Neural crest cell (in vitro differentiated cells): ENCODE data around the gene CNP. TPM values are rescaled to one million over a fixed set of nuclear protein-coding genes. Genes with fewer than 3 reads are reported as not detected.

ENCODE experiments used
- DNase-seq: peaks from one replicate; pipeline ENCODE4 v3.0.0; 2021; ENCODE audit warnings: low read depth, mixed read lengths, low spot score
- H3K27ac Mint-ChIP-seq: one replicate; pipeline ENCODE4 v1.8.0; 2021; ENCODE audit warnings: mild to moderate bottlenecking, mixed read lengths; ENCODE audit not compliant: unreplicated experiment
- H3K27me3 Mint-ChIP-seq: 2 replicates; pipeline ENCODE4 v1.8.0; 2021; ENCODE audit warnings: low read depth, mild to moderate bottlenecking, mixed read lengths
- H3K36me3 Mint-ChIP-seq: 2 replicates; pipeline ENCODE4 v1.8.0; 2021; ENCODE audit warnings: low read depth, mild to moderate bottlenecking, mixed read lengths
- H3K4me1 Mint-ChIP-seq: 2 replicates; pipeline ENCODE4 v1.8.0; 2021; ENCODE audit warnings: mixed read lengths
- H3K4me3 Mint-ChIP-seq: one replicate; pipeline ENCODE4 v1.8.0; 2021; ENCODE audit warnings: mild to moderate bottlenecking, mixed read lengths
- H3K9me3 Mint-ChIP-seq: 2 replicates; pipeline ENCODE4 v1.8.0; 2021; ENCODE audit warnings: mixed read lengths
- CTCF ChIP-seq: fragments of 200-600 bp; sonication (generic); conservative IDR thresholded peaks from 2 replicates; pipeline ENCODE4 v1.5.0; 2021; ENCODE audit warnings: antibody characterized with exemption, mild to moderate bottlenecking
- total RNA-seq: library from RNA; stranded (reverse); gene quantifications from 2 replicates; pipeline ENCODE4 v1.2.1, GENCODE V29; 2021

The CNP gene
- total RNA-seq, 1 donor from 2014 or later: 213 TPM

- no peak overlapping the region for H3K27ac Mint-ChIP-seq
- no peak for DNase-seq
- no peak for TF ChIP-seq CTCF
- H3K9me3 Mint-ChIP-seq: no peaks in the 10 kb centered on the region
- no peak overlapping the region for H3K4me3 Mint-ChIP-seq
- no peaks in the 10 kb centered on the region for H3K4me1 Mint-ChIP-seq
- peaks cover 25% of the 10 kb centered on the region for H3K36me3 Mint-ChIP-seq
- no peaks in the 10 kb centered on the region for H3K27me3 Mint-ChIP-seq
Measured at GRCh38 chr17:41982026-41982760, 15.6 kb downstream of the CNP start.

- Mint-ChIP-seq H3K27me3 (no peaks in the 10 kb centered on the region), H3K4me3 (no peak overlapping the region), H3K4me1 (no peaks in the 10 kb centered on the region), H3K27ac (no peak overlapping the region), H3K9me3 (no peaks in the 10 kb centered on the region), H3K36me3 (peaks cover 22% of the 10 kb centered on the region)
- no peak for TF ChIP-seq CTCF
- no peak for DNase-seq
Measured at GRCh38 chr17:41984454-41984853, 17.9 kb downstream of the CNP start.

GRCh38 chr17:41985919-41986318 is 19.3 kb downstream of the CNP start:
- Mint-ChIP-seq H3K27ac (no peak overlapping the region), H3K36me3 (peaks cover 19% of the 10 kb centered on the region), H3K27me3 (no peaks in the 10 kb centered on the region), H3K4me1 (no peaks in the 10 kb centered on the region), H3K9me3 (no peaks in the 10 kb centered on the region), H3K4me3 (no peak overlapping the region)
- no peak for TF ChIP-seq CTCF
- DNase-seq: no peak

GRCh38 chr17:41986634-41987033 is 20.0 kb downstream of the CNP start:
- Mint-ChIP-seq H3K36me3 (peaks cover 18% of the 10 kb centered on the region), H3K27me3 (no peaks in the 10 kb centered on the region), H3K9me3 (no peaks in the 10 kb centered on the region), H3K4me1 (no peaks in the 10 kb centered on the region), H3K27ac (no peak overlapping the region), H3K4me3 (no peak overlapping the region)
- DNase-seq: no peak
- TF ChIP-seq CTCF: no peak

- no peak for TF ChIP-seq CTCF
- no peaks in the 10 kb centered on the region for H3K9me3 Mint-ChIP-seq
- no peaks in the 10 kb centered on the region for H3K27me3 Mint-ChIP-seq
- H3K36me3 Mint-ChIP-seq: peaks cover 11% of the 10 kb centered on the region
- DNase-seq: no peak
- no peak overlapping the region for H3K4me3 Mint-ChIP-seq
- no peak overlapping the region for H3K27ac Mint-ChIP-seq
- peaks cover 3% of the 10 kb centered on the region for H3K4me1 Mint-ChIP-seq
Measured at GRCh38 chr17:41987642-41988041, 21.0 kb downstream of the CNP start.
